Astrocyte (in vitro differentiated cells and primary cell): ENCODE results near the gene FBXL7. TPM values are rescaled to one million over a fixed set of nuclear protein-coding genes. Genes with fewer than 3 reads are reported as not detected.

Source experiments
- DNase-seq: peaks from one replicate; pipeline ENCODE4 v3.0.0-alpha.2; 2010; ENCODE audit warnings: low read depth
- FAIRE-seq: peaks from 2 replicates; lab custom pipeline; 2011; peaks lifted over from hg19 to GRCh38; lab: Jason Lieb, UNC
- H2AFZ ChIP-seq: 2 replicates; pipeline ENCODE4 v1.6.0; 2012; ENCODE audit warnings: low read depth, low read length, inconsistent platforms
- H3K27ac ChIP-seq: 2 replicates; pipeline ENCODE4 v1.5.1; 2011; ENCODE audit warnings: low read depth, low read length, inconsistent platforms
- H3K27me3 ChIP-seq: 2 replicates; pipeline ENCODE4 v1.6.0; 2011; ENCODE audit warnings: low read length, inconsistent platforms; ENCODE audit not compliant: insufficient read depth
- H3K36me3 ChIP-seq: 2 replicates; pipeline ENCODE4 v1.5.1; 2011; ENCODE audit warnings: low read length, inconsistent platforms; ENCODE audit not compliant: insufficient read depth
- H3K4me1 ChIP-seq: 2 replicates; pipeline ENCODE4 v1.5.1; 2011; ENCODE audit warnings: low read length, inconsistent platforms; ENCODE audit not compliant: insufficient read depth
- H3K4me2 ChIP-seq: 2 replicates; pipeline ENCODE4 v1.6.0; 2012; ENCODE audit warnings: low read length, inconsistent platforms
- H3K4me3 ChIP-seq: 2 replicates; pipeline ENCODE4 v1.5.1; 2011; ENCODE audit warnings: low read depth, mild to moderate bottlenecking, low read length, inconsistent platforms; ENCODE audit not compliant: insufficient read depth
- H3K79me2 ChIP-seq: 2 replicates; pipeline ENCODE4 v1.6.0; 2012; ENCODE audit warnings: mild to moderate bottlenecking, low read length, inconsistent platforms; ENCODE audit not compliant: insufficient read depth
- H3K9ac ChIP-seq: 2 replicates; pipeline ENCODE4 v1.6.0; 2012; ENCODE audit warnings: mild to moderate bottlenecking, low read length, inconsistent platforms
- H3K9me3 ChIP-seq: 2 replicates; pipeline ENCODE4 v1.5.1; 2012; ENCODE audit warnings: low read depth, mild to moderate bottlenecking, low read length, inconsistent platforms; ENCODE audit not compliant: insufficient read depth
- H4K20me1 ChIP-seq: 2 replicates; pipeline ENCODE4 v1.6.0; 2012; ENCODE audit warnings: low read length, inconsistent platforms; ENCODE audit not compliant: insufficient read depth
- H3K27ac Mint-ChIP-seq: one replicate; pipeline ENCODE4 v1.8.0; 2021; ENCODE audit warnings: mild to moderate bottlenecking, mixed read lengths; ENCODE audit not compliant: unreplicated experiment
- H3K27me3 Mint-ChIP-seq: one replicate; pipeline ENCODE4 v1.8.0; 2021; ENCODE audit warnings: low read depth, mixed read lengths; ENCODE audit not compliant: unreplicated experiment
- H3K36me3 Mint-ChIP-seq: one replicate; pipeline ENCODE4 v1.8.0; 2021; ENCODE audit warnings: low read depth, mixed read lengths; ENCODE audit not compliant: unreplicated experiment
- H3K4me1 Mint-ChIP-seq: one replicate; pipeline ENCODE4 v1.8.0; 2021; ENCODE audit warnings: low read depth, mixed read lengths; ENCODE audit not compliant: unreplicated experiment
- H3K4me3 Mint-ChIP-seq: one replicate; pipeline ENCODE4 v1.8.0; 2021; ENCODE audit warnings: mild to moderate bottlenecking, moderate library complexity, mixed read lengths; ENCODE audit not compliant: unreplicated experiment
- H3K9me3 Mint-ChIP-seq: one replicate; pipeline ENCODE4 v1.8.0; 2021; ENCODE audit warnings: mild to moderate bottlenecking, mixed read lengths; ENCODE audit not compliant: unreplicated experiment
- CTCF ChIP-seq: IDR thresholded peaks from 2 replicates; pipeline ENCODE4 v1.5.1; 2011; ENCODE audit warnings: low read depth, mild to moderate bottlenecking, inconsistent platforms, low read length, moderate library complexity; ENCODE audit not compliant: insufficient read depth
- EZH2 ChIP-seq: IDR thresholded peaks from 2 replicates; pipeline ENCODE4 v1.6.1; 2012; ENCODE audit warnings: mild to moderate bottlenecking, low read length, inconsistent platforms; ENCODE audit not compliant: insufficient read depth
- total RNA-seq: library from RNA; stranded (reverse); gene quantifications from 2 replicates; pipeline ENCODE4 v1.2.1, GENCODE V29; 2021

FBXL7 gene
- total RNA-seq, 1 donor from 2014 or later: 21.0 TPM

- Mint-ChIP-seq H3K27ac (no peak overlapping the region), H3K9me3 (no peaks in the 10 kb centered on the region)
- no peak overlapping the region for H2AFZ ChIP-seq
These were observed 401.2 kb downstream of the FBXL7 start for GRCh38 chr5:15901151-15901550.

GRCh38 chr5:15902066-15902465 lies 402.1 kb downstream of the FBXL7 start:
- Histone ChIP-seq H3K9ac (no peak overlapping the region), H3K4me2 (no peak overlapping the region), H3K36me3 (no peaks in the 10 kb centered on the region), H2AFZ (no peak overlapping the region), H3K4me1 (no peaks in the 10 kb centered on the region), H3K79me2 (peaks cover 4% of the 10 kb centered on the region), H3K27me3 (no peaks in the 10 kb centered on the region), H3K4me3 (no peak overlapping the region), H4K20me1 (peaks cover 10% of the 10 kb centered on the region), H3K27ac (no peak overlapping the region), H3K9me3 (no peaks in the 10 kb centered on the region)
- H3K27me3 Mint-ChIP-seq: no peaks in the 10 kb centered on the region
- DNase-seq (no peak), FAIRE-seq (no peak)
- no peaks in the 10 kb centered on the region for H3K36me3 Mint-ChIP-seq
- no peak overlapping the region for H3K27ac Mint-ChIP-seq
- H3K4me3 Mint-ChIP-seq: no peak overlapping the region
- H3K9me3 Mint-ChIP-seq: no peaks in the 10 kb centered on the region
- peaks cover 8% of the 10 kb centered on the region for H3K4me1 Mint-ChIP-seq
- TF ChIP-seq CTCF: no peak
- no peak for TF ChIP-seq EZH2

More at GRCh38 chr5:15901151-15901550, 401.2 kb downstream of the FBXL7 start:
- Mint-ChIP-seq H3K4me3 (no peak overlapping the region), H3K4me1 (peaks cover 8% of the 10 kb centered on the region), H3K27me3 (no peaks in the 10 kb centered on the region), H3K36me3 (no peaks in the 10 kb centered on the region)
- DNase-seq: no peak
- no peak overlapping the region for H3K4me3 ChIP-seq
- H3K27ac ChIP-seq: no peak overlapping the region
- H3K9ac ChIP-seq: no peak overlapping the region
- TF ChIP-seq EZH2: no peak
- no peak for TF ChIP-seq CTCF
- no peaks in the 10 kb centered on the region for H3K9me3 ChIP-seq
- no peaks in the 10 kb centered on the region for H3K27me3 ChIP-seq
- no peak for FAIRE-seq
- H3K4me1 ChIP-seq: no peaks in the 10 kb centered on the region
- H3K4me2 ChIP-seq: no peak overlapping the region
- peaks cover 10% of the 10 kb centered on the region for H4K20me1 ChIP-seq
- no peaks in the 10 kb centered on the region for H3K36me3 ChIP-seq
- H3K79me2 ChIP-seq: peaks cover 4% of the 10 kb centered on the region

GRCh38 chr5:15904899-15905830 lies 405.2 kb downstream of the FBXL7 start:
- FAIRE-seq: no peak
- H3K27me3 Mint-ChIP-seq: no peaks in the 10 kb centered on the region
- peaks cover 2% of the 10 kb centered on the region for H3K4me1 Mint-ChIP-seq

More at GRCh38 chr5:15904899-15905830, 405.2 kb downstream of the FBXL7 start:
- no peak overlapping the region for H3K4me3 ChIP-seq
- H3K4me1 ChIP-seq: no peaks in the 10 kb centered on the region
- H3K27ac ChIP-seq: no peak overlapping the region
- H3K27ac Mint-ChIP-seq: no peak overlapping the region
- H3K9me3 ChIP-seq: no peaks in the 10 kb centered on the region
- H4K20me1 ChIP-seq: peaks cover 10% of the 10 kb centered on the region
- H3K4me2 ChIP-seq: no peak overlapping the region
- H3K9ac ChIP-seq: no peak overlapping the region
- DNase-seq: no peak
- no peaks in the 10 kb centered on the region for H3K9me3 Mint-ChIP-seq
- no peak overlapping the region for H2AFZ ChIP-seq
- no peaks in the 10 kb centered on the region for H3K36me3 Mint-ChIP-seq
- H3K79me2 ChIP-seq: peaks cover 4% of the 10 kb centered on the region
- TF ChIP-seq CTCF (no peak), EZH2 (no peak)
- H3K27me3 ChIP-seq: no peaks in the 10 kb centered on the region
- H3K36me3 ChIP-seq: no peaks in the 10 kb centered on the region
- no peak overlapping the region for H3K4me3 Mint-ChIP-seq
